HEK293 (cell line): ENCODE measurements around the gene ANGPTL2.

ENCODE experiments used
- CTCF ChIA-PET: fragments of 350-600 bp; formaldehyde crosslinking; extraction: SDS; loops from one replicate; lab custom pipeline; 2021; ENCODE audit warnings: antibody characterized with exemption; lab: Yijun Ruan, JAX
- POLR2A ChIA-PET: fragments of 300-600 bp; formaldehyde crosslinking; extraction: SDS; loops from one replicate; lab custom pipeline; 2020; ENCODE audit warnings: antibody characterized with exemption, inconsistent platforms; lab: Yijun Ruan, JAX
- H3K27ac ChIP-seq: fragments of 200-500 bp; sonication (Bioruptor generic); 2 replicates; pipeline ENCODE4 v1.5.1; 2014; ENCODE audit warnings: low read depth, low read length, control low read depth, inconsistent platforms; ENCODE audit errors: extremely low read depth
- H3K36me3 ChIP-seq, 2 experiments: fragments of 200-500 bp in 1 of 2; sonication (Bioruptor generic) in 1 of 2; 1 replicate in 1 of 2; 2 replicates in 1 of 2; pipeline ENCODE4 v1.5.1; 2014 to 2017; ENCODE audit warnings: inconsistent platforms in 2 of 2, low read length in 2 of 2; ENCODE audit not compliant: control insufficient read depth in 2 of 2, insufficient read depth in 1 of 2
- H3K4me1 ChIP-seq: fragments of 200-500 bp; sonication (Bioruptor generic); 2 replicates; pipeline ENCODE4 v1.5.1; 2014; ENCODE audit warnings: mild to moderate bottlenecking, low read length, inconsistent platforms; ENCODE audit not compliant: control insufficient read depth, insufficient read depth
- H3K4me3 ChIP-seq: 2 replicates; pipeline ENCODE4 v1.5.1; 2011; ENCODE audit warnings: low read depth, mild to moderate bottlenecking, control low read depth, low read length, moderate library complexity
- H3K9me3 ChIP-seq: fragments of 200-500 bp; sonication (Bioruptor generic); 2 replicates; pipeline ENCODE4 v1.5.1; 2014; ENCODE audit warnings: low read depth, low read length, inconsistent platforms; ENCODE audit not compliant: control insufficient read depth, insufficient read depth
- HOXC10 ChIP-seq: sonication (generic); formaldehyde crosslinking; IDR thresholded peaks from 2 replicates; pipeline ENCODE4 v1.8.1; 2023; ENCODE audit warnings: mild to moderate bottlenecking, missing genetic modification reagents
- PRDM1 ChIP-seq: fragments of 450-650 bp; formaldehyde crosslinking; IDR thresholded peaks from 2 replicates; pipeline ENCODE4; 2016; ENCODE audit warnings: missing biosample characterization, missing genetic modification characterization
- SCRT2 ChIP-seq: fragments of 450-650 bp; formaldehyde crosslinking; IDR thresholded peaks from 2 replicates; pipeline ENCODE4 v1.5.1; 2016; ENCODE audit warnings: missing biosample characterization, missing genetic modification characterization
- WT1 ChIP-seq: fragments of 450-650 bp; formaldehyde crosslinking; IDR thresholded peaks from 2 replicates; pipeline ENCODE4 v1.5.1; 2016; ENCODE audit warnings: missing biosample characterization, missing genetic modification characterization
- ZBTB21 ChIP-seq: fragments of 450-650 bp; formaldehyde crosslinking; IDR thresholded peaks from 2 replicates; pipeline ENCODE4 v1.5.1; 2017; ENCODE audit warnings: missing biosample characterization, missing genetic modification characterization
- ZFP3 ChIP-seq: fragments of 450-650 bp; formaldehyde crosslinking; IDR thresholded peaks from 2 replicates; pipeline ENCODE4 v1.5.1; 2016; ENCODE audit warnings: low read depth, missing biosample characterization, missing genetic modification characterization
- ZNF202 ChIP-seq: fragments of 450-650 bp; formaldehyde crosslinking; IDR thresholded peaks from 2 replicates; pipeline ENCODE4 v1.5.1; 2016; ENCODE audit warnings: missing biosample characterization, missing genetic modification characterization, borderline replicate concordance
- ZNF239 ChIP-seq: fragments of 450-650 bp; formaldehyde crosslinking; IDR thresholded peaks from 2 replicates; pipeline ENCODE4 v1.5.1; 2016; ENCODE audit warnings: missing biosample characterization, missing genetic modification characterization
- ZNF394 ChIP-seq: fragments of 450-650 bp; formaldehyde crosslinking; IDR thresholded peaks from 2 replicates; pipeline ENCODE4 v1.5.1; 2016; ENCODE audit warnings: missing biosample characterization, missing genetic modification characterization, mild to moderate bottlenecking, moderate library complexity, borderline replicate concordance
- ZNF529 ChIP-seq: fragments of 450-650 bp; formaldehyde crosslinking; IDR thresholded peaks from 2 replicates; pipeline ENCODE4 v1.5.1; 2017; ENCODE audit warnings: missing genetic modification characterization, missing biosample characterization; ENCODE audit not compliant: insufficient replicate concordance
- ZNF76 ChIP-seq: fragments of 450-650 bp; formaldehyde crosslinking; IDR thresholded peaks from 2 replicates; pipeline ENCODE4; 2016; ENCODE audit warnings: low read depth, missing biosample characterization, missing genetic modification characterization, borderline replicate concordance
- TF ChIP-seq, protein P1 (sequence below): fragments of 450-650 bp; formaldehyde crosslinking; IDR thresholded peaks from 2 replicates; pipeline ENCODE4 v1.5.1; 2017; ENCODE audit warnings: missing biosample characterization, missing genetic modification characterization
- TF ChIP-seq, protein P2 (sequence below): fragments of 450-650 bp; IDR thresholded peaks from 2 replicates; pipeline ENCODE4 v1.5.1; 2018; ENCODE audit warnings: missing biosample characterization, missing genetic modification characterization

Gene ANGPTL2

DNA sequence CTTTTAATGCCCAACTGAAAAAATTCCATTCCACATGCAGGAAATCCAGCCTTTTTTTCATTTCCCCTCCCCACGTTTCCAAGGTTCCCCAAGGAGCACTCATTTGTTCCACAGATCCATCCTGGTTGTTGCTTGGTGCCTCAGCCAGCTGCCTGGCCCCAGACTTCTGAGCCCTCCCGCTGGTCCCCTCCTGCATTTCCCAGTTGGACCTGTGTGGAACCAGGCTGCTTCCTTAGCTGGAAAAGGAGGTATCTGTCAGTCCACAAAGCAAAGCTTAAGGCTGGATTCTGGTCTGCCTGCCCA, 44.8 kb downstream of the ANGPTL2 start:
- ChIA-PET POLR2A (no interaction called here), CTCF (no interaction called here)
- Histone ChIP-seq H3K9me3 (no peaks in the 10 kb centered on the region), H3K4me1 (no peaks in the 10 kb centered on the region), H3K27ac (no peak overlapping the region), H3K36me3 (no peaks in the 10 kb centered on the region), H3K4me3 (no peak overlapping the region)
- TF ChIP-seq WT1 (tag by site-specific recombination) (no peak), ZNF239 (no peak), ZBTB21 (tag by site-specific recombination) (no peak), ZNF202 (tag by site-specific recombination) (no peak)
- TF ChIP-seq, protein P1, sequence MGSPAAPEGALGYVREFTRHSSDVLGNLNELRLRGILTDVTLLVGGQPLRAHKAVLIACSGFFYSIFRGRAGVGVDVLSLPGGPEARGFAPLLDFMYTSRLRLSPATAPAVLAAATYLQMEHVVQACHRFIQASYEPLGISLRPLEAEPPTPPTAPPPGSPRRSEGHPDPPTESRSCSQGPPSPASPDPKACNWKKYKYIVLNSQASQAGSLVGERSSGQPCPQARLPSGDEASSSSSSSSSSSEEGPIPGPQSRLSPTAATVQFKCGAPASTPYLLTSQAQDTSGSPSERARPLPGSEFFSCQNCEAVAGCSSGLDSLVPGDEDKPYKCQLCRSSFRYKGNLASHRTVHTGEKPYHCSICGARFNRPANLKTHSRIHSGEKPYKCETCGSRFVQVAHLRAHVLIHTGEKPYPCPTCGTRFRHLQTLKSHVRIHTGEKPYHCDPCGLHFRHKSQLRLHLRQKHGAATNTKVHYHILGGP: no peak

DNA sequence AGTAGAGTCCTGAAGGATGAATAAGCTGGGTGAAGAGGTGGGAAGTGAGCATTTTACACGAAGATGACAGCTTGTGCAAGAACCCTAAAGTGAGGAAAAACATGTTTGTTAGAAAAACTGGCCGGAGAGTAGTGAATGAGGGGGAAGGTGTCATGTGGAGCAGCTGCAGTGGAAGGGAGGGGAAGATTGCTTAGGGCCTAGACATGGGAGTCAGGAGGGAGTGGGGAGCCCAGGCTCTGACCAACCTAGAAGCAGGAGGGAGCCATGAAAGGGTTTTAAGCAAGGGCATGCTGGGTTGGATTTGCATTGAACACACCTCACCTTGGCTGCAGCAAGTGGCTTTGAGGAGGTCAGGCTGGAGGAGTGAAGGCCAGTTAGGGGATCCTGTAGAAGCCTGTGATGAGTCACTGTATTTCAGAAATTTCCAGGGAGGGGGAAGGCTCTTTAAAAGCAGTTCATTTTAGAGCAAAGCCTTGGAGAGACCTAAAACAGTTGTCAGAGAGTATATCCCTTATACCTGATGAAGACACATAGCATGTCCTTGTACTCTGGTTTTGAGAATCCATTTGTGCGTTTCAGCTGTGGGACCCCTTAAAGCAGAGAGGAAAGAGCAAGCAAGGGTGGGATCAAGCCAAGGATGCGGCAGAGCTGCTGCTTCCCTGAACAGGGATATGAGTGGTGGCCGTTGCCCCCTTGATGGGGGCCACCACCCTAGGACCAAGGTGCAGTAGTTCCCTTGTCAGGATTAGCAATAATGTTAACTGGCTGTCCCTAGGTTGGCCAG, 45.4 kb downstream of the ANGPTL2 start:
- Histone ChIP-seq H3K36me3 (no peaks in the 10 kb centered on the region), H3K4me1 (no peaks in the 10 kb centered on the region)
- TF ChIP-seq, protein P2, sequence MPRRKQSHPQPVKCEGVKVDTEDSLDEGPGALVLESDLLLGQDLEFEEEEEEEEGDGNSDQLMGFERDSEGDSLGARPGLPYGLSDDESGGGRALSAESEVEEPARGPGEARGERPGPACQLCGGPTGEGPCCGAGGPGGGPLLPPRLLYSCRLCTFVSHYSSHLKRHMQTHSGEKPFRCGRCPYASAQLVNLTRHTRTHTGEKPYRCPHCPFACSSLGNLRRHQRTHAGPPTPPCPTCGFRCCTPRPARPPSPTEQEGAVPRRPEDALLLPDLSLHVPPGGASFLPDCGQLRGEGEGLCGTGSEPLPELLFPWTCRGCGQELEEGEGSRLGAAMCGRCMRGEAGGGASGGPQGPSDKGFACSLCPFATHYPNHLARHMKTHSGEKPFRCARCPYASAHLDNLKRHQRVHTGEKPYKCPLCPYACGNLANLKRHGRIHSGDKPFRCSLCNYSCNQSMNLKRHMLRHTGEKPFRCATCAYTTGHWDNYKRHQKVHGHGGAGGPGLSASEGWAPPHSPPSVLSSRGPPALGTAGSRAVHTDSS (tag by site-specific recombination): no peak
- TF ChIP-seq ZNF394 (tag by site-specific recombination) (no peak), ZNF529 (tag by site-specific recombination) (no peak), SCRT2 (no peak), ZNF76 (tag by site-specific recombination) (no peak)
- TF ChIP-seq, all 188 proteins: peak for 0
- Histone ChIP-seq H3K27ac (no peak overlapping the region), H3K4me3 (no peak overlapping the region), H3K9me3 (no peaks in the 10 kb centered on the region)
- ChIA-PET POLR2A (no interaction called here), CTCF (no interaction called here)

- no peak overlapping the region for H3K4me3 ChIP-seq
- no peaks in the 10 kb centered on the region for H3K4me1 ChIP-seq
- no peaks in the 10 kb centered on the region for H3K36me3 ChIP-seq
- TF ChIP-seq ZFP3 (tag by site-specific recombination) (no peak), HOXC10 (CRISPR knock-in tag) (no peak), PRDM1 (tag by site-specific recombination) (no peak)
- no peak overlapping the region for H3K27ac ChIP-seq
- ChIA-PET CTCF (interaction anchor here (1.1 to 1.2 kb wide), 2 partner anchors 9 to 10 kb away, joined by 3 to 4 read pairs; no protein-coding TSS in a partner anchor), POLR2A (no interaction called here)
- no peaks in the 10 kb centered on the region for H3K9me3 ChIP-seq
These were observed 46.6 kb downstream of the ANGPTL2 start for GRCh38 chr9:127075624-127076372.
